K562 (cell line): ENCODE results near the gene C16orf74. TPM values are rescaled to one million over a fixed set of nuclear protein-coding genes. Genes with fewer than 3 reads are reported as not detected.

Experiments used
- PTBP1 ChIP-seq: fragments of 200-400 bp; formaldehyde crosslinking; IDR thresholded peaks from 2 replicates; pipeline ENCODE4 v1.6.1; 2017; ENCODE audit warnings: low read depth, low read length
- polyA plus RNA-seq, 8 experiments: library from polyadenylated mRNA; depleted of rRNA in 4 of 8; stranded (reverse) in 5 of 8; unstranded in 3 of 8; fragments of >200 nt; fragmentation: Nextera tagmentation in 2 of 8; fragmentation: Illumina TruSeq in 1 of 8; extraction: Ambion mirVana in 2 of 8; extraction: Trizol in 1 of 8; gene quantifications; 2 replicates each; pipeline versions ENCODE4 v1.2.1 to v1.2.3, GENCODE V29; 2011 to 2014; ENCODE audit warnings: inconsistent platforms in 1 of 8, missing spikeins in 1 of 8
- total RNA-seq, 7 experiments: library from RNA; depleted of rRNA in 6 of 7; stranded (reverse); fragments of >200 nt in 6 of 7; fragmentation: Illumina TruSeq in 2 of 7; extraction: Trizol in 2 of 7; gene quantifications; 2 replicates each; pipeline versions ENCODE4 v1.2.1 to v1.2.3, GENCODE V29; 2011 to 2021; ENCODE audit warnings: low replicate concordance in 1 of 7
- TF ChIP-seq, protein P1 (sequence below): fragments of 450-650 bp; IDR thresholded peaks from 2 replicates; pipeline ENCODE4 v1.6.1; 2016; ENCODE audit warnings: mild to moderate bottlenecking, moderate library complexity

The C16orf74 gene
- total and polyA plus RNA-seq, 9 of the 15 experiments (the other 6 are each of a cell fraction or from before 2014, with no cell fraction given) = not detected

DNA sequence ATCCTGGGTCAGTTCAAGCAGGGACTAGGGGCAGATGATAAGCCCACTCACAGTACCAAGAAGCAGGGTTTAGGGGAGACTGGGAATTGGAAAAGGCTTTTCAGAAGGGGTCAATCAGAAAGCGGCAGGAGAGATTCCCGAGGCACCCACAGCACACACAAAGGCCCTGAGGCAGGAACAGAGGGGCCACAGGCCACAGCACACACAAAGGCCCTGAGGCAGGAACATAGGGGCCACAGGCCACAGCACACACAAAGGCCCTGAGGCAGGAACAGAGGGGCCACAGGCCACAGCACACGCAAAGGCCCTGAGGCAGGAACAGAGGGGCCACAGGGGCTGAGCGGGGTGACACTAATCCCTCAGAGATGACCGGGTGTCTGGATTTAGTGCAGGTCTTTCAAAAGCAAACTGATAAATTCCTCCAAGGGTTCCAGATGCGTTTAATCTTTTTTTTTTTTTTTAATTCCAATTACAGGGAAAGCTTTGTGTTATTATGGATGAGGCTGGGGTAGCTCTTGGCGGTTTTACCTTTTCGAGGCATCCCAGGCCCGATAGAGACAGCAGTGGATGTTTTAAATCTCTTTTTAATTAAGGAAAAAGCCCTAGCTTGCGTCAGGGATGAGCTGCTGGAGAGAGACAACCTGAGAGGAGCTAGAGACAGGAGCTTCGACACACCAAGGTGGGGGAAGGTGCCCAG, 31.1 kb downstream of the C16orf74 start (continued):
- TF ChIP-seq, protein P1, sequence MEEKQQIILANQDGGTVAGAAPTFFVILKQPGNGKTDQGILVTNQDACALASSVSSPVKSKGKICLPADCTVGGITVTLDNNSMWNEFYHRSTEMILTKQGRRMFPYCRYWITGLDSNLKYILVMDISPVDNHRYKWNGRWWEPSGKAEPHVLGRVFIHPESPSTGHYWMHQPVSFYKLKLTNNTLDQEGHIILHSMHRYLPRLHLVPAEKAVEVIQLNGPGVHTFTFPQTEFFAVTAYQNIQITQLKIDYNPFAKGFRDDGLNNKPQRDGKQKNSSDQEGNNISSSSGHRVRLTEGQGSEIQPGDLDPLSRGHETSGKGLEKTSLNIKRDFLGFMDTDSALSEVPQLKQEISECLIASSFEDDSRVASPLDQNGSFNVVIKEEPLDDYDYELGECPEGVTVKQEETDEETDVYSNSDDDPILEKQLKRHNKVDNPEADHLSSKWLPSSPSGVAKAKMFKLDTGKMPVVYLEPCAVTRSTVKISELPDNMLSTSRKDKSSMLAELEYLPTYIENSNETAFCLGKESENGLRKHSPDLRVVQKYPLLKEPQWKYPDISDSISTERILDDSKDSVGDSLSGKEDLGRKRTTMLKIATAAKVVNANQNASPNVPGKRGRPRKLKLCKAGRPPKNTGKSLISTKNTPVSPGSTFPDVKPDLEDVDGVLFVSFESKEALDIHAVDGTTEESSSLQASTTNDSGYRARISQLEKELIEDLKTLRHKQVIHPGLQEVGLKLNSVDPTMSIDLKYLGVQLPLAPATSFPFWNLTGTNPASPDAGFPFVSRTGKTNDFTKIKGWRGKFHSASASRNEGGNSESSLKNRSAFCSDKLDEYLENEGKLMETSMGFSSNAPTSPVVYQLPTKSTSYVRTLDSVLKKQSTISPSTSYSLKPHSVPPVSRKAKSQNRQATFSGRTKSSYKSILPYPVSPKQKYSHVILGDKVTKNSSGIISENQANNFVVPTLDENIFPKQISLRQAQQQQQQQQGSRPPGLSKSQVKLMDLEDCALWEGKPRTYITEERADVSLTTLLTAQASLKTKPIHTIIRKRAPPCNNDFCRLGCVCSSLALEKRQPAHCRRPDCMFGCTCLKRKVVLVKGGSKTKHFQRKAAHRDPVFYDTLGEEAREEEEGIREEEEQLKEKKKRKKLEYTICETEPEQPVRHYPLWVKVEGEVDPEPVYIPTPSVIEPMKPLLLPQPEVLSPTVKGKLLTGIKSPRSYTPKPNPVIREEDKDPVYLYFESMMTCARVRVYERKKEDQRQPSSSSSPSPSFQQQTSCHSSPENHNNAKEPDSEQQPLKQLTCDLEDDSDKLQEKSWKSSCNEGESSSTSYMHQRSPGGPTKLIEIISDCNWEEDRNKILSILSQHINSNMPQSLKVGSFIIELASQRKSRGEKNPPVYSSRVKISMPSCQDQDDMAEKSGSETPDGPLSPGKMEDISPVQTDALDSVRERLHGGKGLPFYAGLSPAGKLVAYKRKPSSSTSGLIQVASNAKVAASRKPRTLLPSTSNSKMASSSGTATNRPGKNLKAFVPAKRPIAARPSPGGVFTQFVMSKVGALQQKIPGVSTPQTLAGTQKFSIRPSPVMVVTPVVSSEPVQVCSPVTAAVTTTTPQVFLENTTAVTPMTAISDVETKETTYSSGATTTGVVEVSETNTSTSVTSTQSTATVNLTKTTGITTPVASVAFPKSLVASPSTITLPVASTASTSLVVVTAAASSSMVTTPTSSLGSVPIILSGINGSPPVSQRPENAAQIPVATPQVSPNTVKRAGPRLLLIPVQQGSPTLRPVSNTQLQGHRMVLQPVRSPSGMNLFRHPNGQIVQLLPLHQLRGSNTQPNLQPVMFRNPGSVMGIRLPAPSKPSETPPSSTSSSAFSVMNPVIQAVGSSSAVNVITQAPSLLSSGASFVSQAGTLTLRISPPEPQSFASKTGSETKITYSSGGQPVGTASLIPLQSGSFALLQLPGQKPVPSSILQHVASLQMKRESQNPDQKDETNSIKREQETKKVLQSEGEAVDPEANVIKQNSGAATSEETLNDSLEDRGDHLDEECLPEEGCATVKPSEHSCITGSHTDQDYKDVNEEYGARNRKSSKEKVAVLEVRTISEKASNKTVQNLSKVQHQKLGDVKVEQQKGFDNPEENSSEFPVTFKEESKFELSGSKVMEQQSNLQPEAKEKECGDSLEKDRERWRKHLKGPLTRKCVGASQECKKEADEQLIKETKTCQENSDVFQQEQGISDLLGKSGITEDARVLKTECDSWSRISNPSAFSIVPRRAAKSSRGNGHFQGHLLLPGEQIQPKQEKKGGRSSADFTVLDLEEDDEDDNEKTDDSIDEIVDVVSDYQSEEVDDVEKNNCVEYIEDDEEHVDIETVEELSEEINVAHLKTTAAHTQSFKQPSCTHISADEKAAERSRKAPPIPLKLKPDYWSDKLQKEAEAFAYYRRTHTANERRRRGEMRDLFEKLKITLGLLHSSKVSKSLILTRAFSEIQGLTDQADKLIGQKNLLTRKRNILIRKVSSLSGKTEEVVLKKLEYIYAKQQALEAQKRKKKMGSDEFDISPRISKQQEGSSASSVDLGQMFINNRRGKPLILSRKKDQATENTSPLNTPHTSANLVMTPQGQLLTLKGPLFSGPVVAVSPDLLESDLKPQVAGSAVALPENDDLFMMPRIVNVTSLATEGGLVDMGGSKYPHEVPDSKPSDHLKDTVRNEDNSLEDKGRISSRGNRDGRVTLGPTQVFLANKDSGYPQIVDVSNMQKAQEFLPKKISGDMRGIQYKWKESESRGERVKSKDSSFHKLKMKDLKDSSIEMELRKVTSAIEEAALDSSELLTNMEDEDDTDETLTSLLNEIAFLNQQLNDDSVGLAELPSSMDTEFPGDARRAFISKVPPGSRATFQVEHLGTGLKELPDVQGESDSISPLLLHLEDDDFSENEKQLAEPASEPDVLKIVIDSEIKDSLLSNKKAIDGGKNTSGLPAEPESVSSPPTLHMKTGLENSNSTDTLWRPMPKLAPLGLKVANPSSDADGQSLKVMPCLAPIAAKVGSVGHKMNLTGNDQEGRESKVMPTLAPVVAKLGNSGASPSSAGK = no peak
- 0 out of 2 replicates have a peak, but pooled peaks have one; percentile 43 for TF ChIP-seq PTBP1
